Cerebellar cortex (tissue), 1 donor: ENCODE measurements around the gene DUSP1.

Experiments
- DNase-seq: peaks from one replicate; pipeline ENCODE4 v3.0.0-alpha.2; 2015; ENCODE audit warnings: low spot score

DUSP1 gene

DNA sequence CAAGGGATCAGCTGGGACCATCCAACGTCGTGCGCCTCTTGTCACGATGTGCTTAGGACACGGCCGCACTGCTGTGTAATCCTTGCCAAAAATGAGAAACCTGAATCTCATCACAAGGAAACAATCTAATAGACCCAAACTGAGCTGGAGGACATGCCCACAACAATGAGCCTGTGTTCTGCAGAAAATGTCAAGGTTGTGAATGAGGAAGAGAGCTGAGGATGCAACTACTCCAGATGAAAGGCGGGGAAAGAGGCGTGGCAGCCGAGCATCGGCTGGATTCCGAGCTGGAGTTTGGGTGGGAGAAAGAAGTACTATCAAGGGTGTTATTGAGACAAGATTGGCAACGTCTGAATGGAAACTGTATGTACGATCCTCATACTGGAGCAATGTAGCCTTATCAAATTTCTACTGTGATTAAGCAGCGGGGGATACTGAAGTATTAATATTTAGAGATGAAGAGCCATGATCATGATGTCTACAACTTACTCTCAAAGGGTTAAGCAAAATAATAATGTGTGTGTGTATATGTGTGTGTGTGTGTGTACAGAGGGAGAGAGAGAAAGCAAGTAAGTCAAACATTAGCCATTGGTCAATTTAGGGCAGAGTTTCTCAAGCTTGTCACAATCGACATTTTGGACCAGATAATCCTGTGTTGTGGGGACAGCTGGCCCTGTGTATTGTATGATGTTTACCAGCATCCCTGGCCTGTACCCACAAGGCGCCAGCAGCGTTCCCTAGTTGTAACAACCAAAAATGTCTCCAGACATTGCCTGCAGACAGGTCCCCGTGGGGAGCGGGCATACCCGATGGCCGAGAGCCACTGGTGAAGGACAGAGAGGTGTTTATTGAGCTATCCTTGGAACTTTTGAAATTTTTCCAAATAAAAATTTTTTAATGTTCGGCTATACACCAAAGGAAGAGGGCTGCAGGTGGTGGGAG is 46.5 kb downstream of the DUSP1 start:
- no peak for DNase-seq

DNA sequence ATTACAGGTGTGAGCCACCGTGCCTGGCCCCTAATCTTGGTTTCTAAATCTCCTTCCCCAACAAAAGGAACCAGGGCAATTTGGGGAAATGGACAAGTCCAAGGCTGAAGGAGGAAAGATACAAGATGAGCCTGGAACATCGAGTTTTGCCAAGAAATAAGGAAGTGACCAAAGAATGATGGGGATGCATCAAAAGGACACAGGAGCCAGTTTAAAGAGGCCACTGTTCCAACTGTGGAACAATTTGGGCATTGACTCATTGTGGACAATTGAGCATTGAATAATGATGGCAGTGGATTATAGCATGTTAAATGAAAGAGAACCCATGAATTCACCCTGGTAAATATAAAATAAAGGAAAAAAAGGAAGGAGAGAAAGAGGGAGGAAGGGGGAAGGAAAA is 47.5 kb downstream of the DUSP1 start:
- DNase-seq = no peak

DNA sequence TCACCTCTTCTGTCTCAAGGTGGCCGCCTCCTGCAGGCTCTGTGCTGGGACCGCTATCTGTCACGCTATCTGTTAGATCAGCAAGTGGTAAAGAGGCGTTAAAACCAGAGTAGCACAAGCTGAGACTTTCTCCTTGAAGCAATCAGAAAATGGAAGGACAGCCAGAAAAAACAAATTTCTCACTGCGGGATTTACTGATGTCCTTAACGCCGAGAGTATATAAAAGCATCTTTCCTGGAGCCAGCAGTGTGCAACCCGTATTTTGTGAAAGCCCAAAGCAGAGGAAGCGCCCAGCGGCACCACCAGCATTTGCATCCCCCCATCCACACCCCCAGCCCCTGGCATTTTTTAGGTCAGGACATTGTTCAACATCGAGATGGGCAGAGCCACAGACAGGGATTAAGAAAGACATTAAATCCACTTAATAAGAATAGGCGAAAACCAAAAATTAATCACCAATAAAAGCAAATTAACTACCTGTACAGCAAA is 48.6 kb downstream of the DUSP1 start:
- no peak for DNase-seq

DNA sequence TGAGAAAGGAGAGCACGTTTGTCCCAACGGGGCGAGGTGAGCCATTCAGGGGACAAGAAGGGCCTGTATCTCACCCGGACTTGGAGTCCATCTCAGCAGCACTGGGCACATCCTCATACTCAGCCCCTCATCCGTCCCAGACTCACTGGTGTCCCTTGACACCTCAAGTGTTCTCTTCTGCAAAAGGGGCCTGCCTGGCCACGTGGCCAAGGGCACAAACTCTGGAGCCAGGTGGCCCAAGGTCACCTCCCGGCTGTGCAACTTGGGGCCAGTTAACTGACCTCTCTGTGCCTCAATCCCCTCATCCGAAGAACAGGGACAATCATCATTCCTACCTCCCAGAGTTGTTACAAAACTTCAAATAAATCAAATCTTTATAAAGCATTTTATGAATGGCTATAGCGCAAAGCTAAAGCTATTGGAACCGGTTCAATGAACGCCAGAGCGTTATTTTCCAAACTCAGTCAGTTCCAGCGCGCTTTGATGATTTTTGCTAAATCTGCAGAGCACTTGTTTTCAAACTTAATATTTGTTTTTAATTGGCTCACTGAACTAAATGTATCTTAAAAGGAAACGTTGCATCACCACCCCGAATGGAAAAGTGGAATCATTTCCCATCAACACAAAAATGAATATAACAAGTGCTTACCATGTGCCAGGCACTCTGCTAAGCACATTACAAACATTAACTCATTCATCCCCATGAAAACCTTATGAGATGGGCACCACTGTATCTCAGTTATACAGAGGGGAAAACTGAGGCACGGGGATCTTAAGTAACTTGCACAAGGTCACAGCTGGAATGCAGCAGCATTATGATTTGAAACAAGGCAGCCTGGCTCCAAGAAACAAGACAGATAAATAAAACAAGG is 49.3 kb downstream of the DUSP1 start:
- DNase-seq = no peak

DNA sequence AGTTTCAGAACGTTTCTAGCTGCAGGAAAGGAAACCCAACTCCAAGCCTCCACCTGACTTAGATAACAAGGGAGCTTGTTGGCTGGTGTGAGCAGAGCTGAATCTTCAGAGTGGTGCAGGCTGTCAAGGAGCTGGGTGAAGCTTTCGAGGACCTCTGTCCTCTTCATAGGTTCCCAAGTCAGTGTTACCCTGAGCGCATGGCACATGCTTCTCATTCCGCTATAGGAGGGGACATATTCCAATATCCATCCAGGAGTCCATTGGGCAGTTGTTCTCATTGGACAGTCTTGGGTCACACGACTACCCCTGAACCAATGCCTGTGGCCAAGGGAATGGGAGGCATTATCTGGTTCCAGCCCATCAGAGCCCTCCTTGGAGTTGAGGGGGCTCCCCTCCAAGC is 50.3 kb downstream of the DUSP1 start:
- DNase-seq = no peak

DNA sequence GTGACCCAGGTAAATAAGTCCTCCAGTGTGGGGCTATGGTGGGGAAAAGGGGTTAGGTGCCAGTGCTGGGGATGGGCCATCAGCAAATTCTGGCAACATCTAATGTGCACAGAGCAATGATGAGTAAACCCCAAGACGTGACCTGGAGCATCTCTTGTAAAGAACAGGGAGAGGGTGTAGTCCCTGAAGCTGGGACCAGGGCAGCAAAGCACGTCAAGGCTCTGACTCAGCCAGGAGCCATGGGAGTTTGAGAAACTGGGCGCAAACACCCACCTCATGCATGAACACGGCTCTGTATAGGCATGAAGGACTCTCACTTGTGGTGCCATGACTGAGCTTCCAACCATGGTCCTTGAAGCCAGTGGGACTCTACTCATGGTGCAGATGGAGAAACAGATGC is 51.8 kb downstream of the DUSP1 start:
- DNase-seq = no peak

DNA sequence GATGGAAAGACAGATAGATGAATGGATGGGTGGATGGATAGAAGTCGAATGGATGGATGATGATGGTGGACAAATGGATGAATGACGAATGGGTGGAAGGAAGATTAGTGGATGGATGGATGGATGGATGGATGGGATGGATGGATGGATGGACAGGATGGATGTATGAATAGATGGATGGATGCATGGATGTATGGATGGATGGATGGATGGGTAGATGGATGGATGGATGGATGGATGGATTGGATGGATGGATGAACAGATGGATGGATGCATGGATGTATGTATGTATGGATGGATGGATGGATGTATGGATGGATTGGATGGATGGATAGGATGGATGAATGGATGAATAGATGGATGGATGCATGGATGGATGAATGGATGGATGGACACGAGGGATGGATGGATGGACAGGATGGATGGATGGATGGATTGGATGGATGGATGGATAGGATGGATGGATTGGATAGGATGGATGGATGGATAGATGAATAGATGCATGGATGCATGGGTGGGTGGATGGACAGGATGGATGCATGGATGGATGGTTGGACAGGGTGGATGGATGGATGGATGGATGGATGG is 52.4 kb downstream of the DUSP1 start:
- no peak for DNase-seq
